Measurements from ENCODE around the gene LRP8.

The LRP8 gene

GRCh38 chr1:53341961-53342707 is 14.3 kb upstream of the LRP8 start:
- no peak overlapping the region for H2AFZ ChIP-seq (ENCODE audit: low read length)
- H3K9me2 ChIP-seq (replicated peaks; ENCODE audit: low read depth, low read length), result no peaks in the 10 kb centered on the region
- no peak overlapping the region for H3K9ac ChIP-seq (ENCODE audit: low read depth, low read length, poor library complexity, severe bottlenecking)
- no peaks in the 10 kb centered on the region for H3K27me3 ChIP-seq (ENCODE audit: insufficient read depth, low read length, poor library complexity, severe bottlenecking)
- H3K4me3 ChIP-seq (ENCODE audit: low read length, poor library complexity, severe bottlenecking), result no peak overlapping the region
- H3F3A ChIP-seq (ENCODE audit: low read depth), result no peaks in the 10 kb centered on the region
- H3K4me1 ChIP-seq (ENCODE audit: insufficient read depth, low read length, poor library complexity, severe bottlenecking), result no peaks in the 10 kb centered on the region
- no peaks in the 10 kb centered on the region for H3K9me3 ChIP-seq (ENCODE audit: insufficient read depth, low read depth, low read length)
- TF ChIP-seq, protein P1, sequence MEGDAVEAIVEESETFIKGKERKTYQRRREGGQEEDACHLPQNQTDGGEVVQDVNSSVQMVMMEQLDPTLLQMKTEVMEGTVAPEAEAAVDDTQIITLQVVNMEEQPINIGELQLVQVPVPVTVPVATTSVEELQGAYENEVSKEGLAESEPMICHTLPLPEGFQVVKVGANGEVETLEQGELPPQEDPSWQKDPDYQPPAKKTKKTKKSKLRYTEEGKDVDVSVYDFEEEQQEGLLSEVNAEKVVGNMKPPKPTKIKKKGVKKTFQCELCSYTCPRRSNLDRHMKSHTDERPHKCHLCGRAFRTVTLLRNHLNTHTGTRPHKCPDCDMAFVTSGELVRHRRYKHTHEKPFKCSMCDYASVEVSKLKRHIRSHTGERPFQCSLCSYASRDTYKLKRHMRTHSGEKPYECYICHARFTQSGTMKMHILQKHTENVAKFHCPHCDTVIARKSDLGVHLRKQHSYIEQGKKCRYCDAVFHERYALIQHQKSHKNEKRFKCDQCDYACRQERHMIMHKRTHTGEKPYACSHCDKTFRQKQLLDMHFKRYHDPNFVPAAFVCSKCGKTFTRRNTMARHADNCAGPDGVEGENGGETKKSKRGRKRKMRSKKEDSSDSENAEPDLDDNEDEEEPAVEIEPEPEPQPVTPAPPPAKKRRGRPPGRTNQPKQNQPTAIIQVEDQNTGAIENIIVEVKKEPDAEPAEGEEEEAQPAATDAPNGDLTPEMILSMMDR (conservative IDR thresholded peaks at IDR 0.05; ENCODE audit: low read length), result no peak
- no peak for TF ChIP-seq EZH2phosphoT487 (IDR thresholded peaks at IDR 0.05; ENCODE audit: borderline replicate concordance)
- H3K36me3 ChIP-seq (ENCODE audit: insufficient read depth, low read length), result no peaks in the 10 kb centered on the region
- no peaks in the 10 kb centered on the region for H3K79me2 ChIP-seq (ENCODE audit: insufficient read depth, low read length)
- no peak overlapping the region for H3K4me2 ChIP-seq (ENCODE audit: low read depth, low read length, poor library complexity, severe bottlenecking)
- no peaks in the 10 kb centered on the region for H4K20me1 ChIP-seq (ENCODE audit: insufficient read depth, low read length, poor library complexity, severe bottlenecking)

DNA sequence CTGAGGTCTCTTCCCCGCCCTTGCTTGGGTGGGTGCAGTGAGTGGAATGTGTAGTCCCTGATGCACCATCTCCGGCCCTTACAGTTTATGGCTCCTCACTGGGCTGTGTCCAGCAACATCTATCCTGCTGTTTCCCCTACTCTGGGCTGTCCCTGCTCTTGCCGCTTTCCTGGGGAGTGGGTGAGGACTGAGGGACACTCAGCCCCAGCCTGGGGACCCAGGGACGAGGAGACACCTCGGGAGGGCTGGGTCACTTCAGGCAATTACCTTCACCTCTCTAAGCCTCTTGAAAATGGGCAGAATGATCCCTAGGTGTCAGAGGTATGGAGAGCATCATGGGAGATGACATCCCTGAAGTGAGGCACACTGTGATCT is 13.6 kb upstream of the LRP8 start:
- TF ChIP-seq EZH2phosphoT487 (IDR thresholded peaks at IDR 0.05; ENCODE audit: borderline replicate concordance), result no peak
- TF ChIP-seq, protein P1 (conservative IDR thresholded peaks at IDR 0.05; ENCODE audit: low read length), result no peak
- H3K27me3 ChIP-seq (ENCODE audit: insufficient read depth, low read length, poor library complexity, severe bottlenecking), result no peaks in the 10 kb centered on the region
- no peak overlapping the region for H3K4me2 ChIP-seq (ENCODE audit: low read depth, low read length, poor library complexity, severe bottlenecking)
- H3K9me2 ChIP-seq (replicated peaks; ENCODE audit: low read depth, low read length), result no peaks in the 10 kb centered on the region
- H2AFZ ChIP-seq (ENCODE audit: low read length), result no peak overlapping the region
- H4K20me1 ChIP-seq (ENCODE audit: insufficient read depth, low read length, poor library complexity, severe bottlenecking), result no peaks in the 10 kb centered on the region
- no peaks in the 10 kb centered on the region for H3K79me2 ChIP-seq (ENCODE audit: insufficient read depth, low read length)
- H3K4me3 ChIP-seq (ENCODE audit: low read length, poor library complexity, severe bottlenecking), result no peak overlapping the region
- H3K4me1 ChIP-seq (ENCODE audit: insufficient read depth, low read length, poor library complexity, severe bottlenecking), result no peaks in the 10 kb centered on the region
- no peaks in the 10 kb centered on the region for H3K9me3 ChIP-seq (ENCODE audit: insufficient read depth, low read depth, low read length)
- H3K9ac ChIP-seq (ENCODE audit: low read depth, low read length, poor library complexity, severe bottlenecking), result no peak overlapping the region
- H3F3A ChIP-seq (ENCODE audit: low read depth), result no peaks in the 10 kb centered on the region
- H3K36me3 ChIP-seq (ENCODE audit: insufficient read depth, low read length), result no peaks in the 10 kb centered on the region

GRCh38 chr1:53340660-53341520 is 13.0 kb upstream of the LRP8 start:
- Histone ChIP-seq H3K4me1 (ENCODE audit: insufficient read depth, low read length, poor library complexity, severe bottlenecking) (no peaks in the 10 kb centered on the region), H3K9me3 (ENCODE audit: insufficient read depth, low read depth, low read length) (no peaks in the 10 kb centered on the region), H3K4me2 (ENCODE audit: low read depth, low read length, poor library complexity, severe bottlenecking) (no peak overlapping the region), H2AFZ (ENCODE audit: low read length) (no peak overlapping the region), H3K79me2 (ENCODE audit: insufficient read depth, low read length) (no peaks in the 10 kb centered on the region), H4K20me1 (ENCODE audit: insufficient read depth, low read length, poor library complexity, severe bottlenecking) (no peaks in the 10 kb centered on the region), H3K36me3 (ENCODE audit: insufficient read depth, low read length) (no peaks in the 10 kb centered on the region), H3F3A (ENCODE audit: low read depth) (no peaks in the 10 kb centered on the region), H3K27me3 (ENCODE audit: insufficient read depth, low read length, poor library complexity, severe bottlenecking) (no peaks in the 10 kb centered on the region), H3K4me3 (ENCODE audit: low read length, poor library complexity, severe bottlenecking) (no peak overlapping the region), H3K9ac (ENCODE audit: low read depth, low read length, poor library complexity, severe bottlenecking) (no peak overlapping the region), H3K9me2 (replicated peaks; ENCODE audit: low read depth, low read length) (no peaks in the 10 kb centered on the region)
- TF ChIP-seq EZH2phosphoT487 (IDR thresholded peaks at IDR 0.05; ENCODE audit: borderline replicate concordance), result no peak
